Natural killer cell treated with Interleukin-12 subunit alpha and Interleukin-12 subunit beta and Interleukin-15 and Interleukin-18, amount 100 ng/mL, for 72 hours (primary cell): ENCODE results near the gene CCR3. TPM values are rescaled to one million over a fixed set of nuclear protein-coding genes. Genes with fewer than 3 reads are reported as not detected.

Source experiments
- ATAC-seq, 2 donors: fragments of 150-1000 bp; cut with Tn5 transposase in 1 of 2; sonication (Bioruptor Pico), chemical (Tn5 transposase) in 1 of 2; 2 replicates each; pipeline ENCODE4 v1.10.0; 2021
- DNase-seq: peaks from one replicate; pipeline ENCODE4 v3.0.0; 2022; ENCODE audit warnings: low spot score
- H3K27ac Mint-ChIP-seq, 2 donors: 1 replicate in 1 of 2; 2 replicates in 1 of 2; pipeline ENCODE4 v1.8.0; 2022; ENCODE audit warnings: mixed read lengths in 2 of 2, mild to moderate bottlenecking in 1 of 2, moderate library complexity in 1 of 2
- H3K27me3 Mint-ChIP-seq, 2 donors: 1 replicate in 1 of 2; 2 replicates in 1 of 2; pipeline ENCODE4 v1.8.0; 2022; ENCODE audit warnings: mixed read lengths in 2 of 2
- H3K36me3 Mint-ChIP-seq: one replicate; pipeline ENCODE4 v1.8.0; 2022; ENCODE audit warnings: mixed read lengths
- H3K4me1 Mint-ChIP-seq, 2 donors: 1 replicate in 1 of 2; 2 replicates in 1 of 2; pipeline ENCODE4 v1.8.0; 2022; ENCODE audit warnings: low read depth in 2 of 2, mixed read lengths in 2 of 2, mild to moderate bottlenecking in 1 of 2
- H3K4me3 Mint-ChIP-seq: one replicate; pipeline ENCODE4 v1.8.0; 2022; ENCODE audit warnings: mixed read lengths
- H3K9me3 Mint-ChIP-seq: 2 replicates; pipeline ENCODE4 v1.8.0; 2022; ENCODE audit warnings: mixed read lengths
- total RNA-seq, 2 donors: library from RNA; stranded (reverse); gene quantifications; one replicate each; pipeline ENCODE4 v1.2.3, GENCODE V29; 2022

The CCR3 gene
- total RNA-seq, 2 donors from 2014 or later: 0.55 to 4.3 TPM

DNA sequence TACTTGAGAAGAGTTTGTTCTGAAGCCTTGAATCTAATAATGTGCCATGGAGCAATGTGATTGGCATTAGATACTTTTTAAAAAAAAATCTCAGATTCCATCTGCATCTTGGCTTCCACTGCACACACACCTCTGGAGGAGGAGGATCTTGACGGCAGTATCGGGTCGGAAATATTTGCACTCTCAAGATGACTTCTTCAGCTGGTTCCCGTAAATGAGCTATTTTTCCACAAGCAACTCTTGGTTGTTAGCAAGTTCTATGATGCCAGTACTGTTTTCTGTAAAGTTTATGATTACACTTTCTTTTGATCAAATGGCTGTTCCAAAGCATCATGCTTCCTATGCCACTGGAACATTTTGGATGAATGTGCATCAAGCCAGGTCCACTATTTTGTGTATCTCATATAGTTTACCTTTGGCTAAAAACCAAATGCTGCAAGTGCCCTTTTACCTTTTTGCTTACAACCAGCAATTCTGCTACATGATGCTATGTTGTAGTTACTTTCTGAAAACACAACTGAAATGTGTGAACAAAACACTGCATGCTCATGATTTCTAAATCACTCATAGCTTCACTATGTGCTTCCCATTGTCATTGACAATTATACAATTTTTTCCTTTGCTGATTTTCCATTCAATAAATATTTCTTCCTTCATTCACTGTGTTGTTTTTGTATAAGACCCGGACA, 43.8 kb downstream of the CCR3 start:
- Mint-ChIP-seq H3K4me1 (peaks cover 58 to 84% of the 10 kb centered on the region in 2 donors), H3K27me3 (no peaks in the 10 kb centered on the region), H3K4me3 (peak overlapping the region; percentile 81), H3K9me3 (peaks cover 3% of the 10 kb centered on the region), H3K36me3 (no peaks in the 10 kb centered on the region), H3K27ac (peak overlapping the region; percentile 89 to 94)
- no peak for DNase-seq
- ATAC-seq: no peak

DNA sequence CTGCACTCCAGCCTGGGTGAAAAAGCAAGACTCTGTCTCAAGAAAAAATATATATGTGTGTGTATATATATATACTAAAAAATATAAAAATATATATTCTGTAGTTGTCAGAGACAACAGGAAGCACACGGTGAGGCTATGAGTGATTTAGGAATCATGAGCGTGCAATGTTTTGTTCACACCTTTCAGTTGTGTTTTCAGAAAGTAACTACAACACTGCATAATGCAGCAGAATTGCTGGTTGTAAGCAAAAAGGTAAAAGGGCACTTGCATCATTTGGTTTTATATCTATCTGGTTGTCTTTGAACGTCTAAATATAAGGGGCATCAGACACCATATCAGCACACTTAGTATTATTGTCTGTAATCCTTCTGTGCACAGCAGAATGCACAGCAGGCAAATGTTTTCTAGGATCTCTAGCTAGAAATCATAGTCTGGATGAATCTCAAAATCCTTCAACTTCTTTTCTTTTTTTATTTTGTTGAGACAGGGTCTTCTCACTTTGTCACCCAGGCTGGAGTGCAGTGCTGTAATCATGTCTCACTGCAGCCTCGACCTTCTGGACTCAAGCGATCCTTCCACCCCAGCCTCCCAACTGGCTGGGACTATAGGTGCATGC, 44.8 kb downstream of the CCR3 start:
- peaks cover 3% of the 10 kb centered on the region for H3K9me3 Mint-ChIP-seq
- ATAC-seq (peak; percentile 49 to 56), DNase-seq (no peak)
- peak overlapping the region; percentile 20 for H3K4me3 Mint-ChIP-seq
- H3K27ac Mint-ChIP-seq: peak overlapping the region; percentile 81 to 89
- H3K27me3 Mint-ChIP-seq: no peaks in the 10 kb centered on the region
- peaks cover 51 to 84% of the 10 kb centered on the region in 2 donors for H3K4me1 Mint-ChIP-seq
- H3K36me3 Mint-ChIP-seq: no peaks in the 10 kb centered on the region

DNA sequence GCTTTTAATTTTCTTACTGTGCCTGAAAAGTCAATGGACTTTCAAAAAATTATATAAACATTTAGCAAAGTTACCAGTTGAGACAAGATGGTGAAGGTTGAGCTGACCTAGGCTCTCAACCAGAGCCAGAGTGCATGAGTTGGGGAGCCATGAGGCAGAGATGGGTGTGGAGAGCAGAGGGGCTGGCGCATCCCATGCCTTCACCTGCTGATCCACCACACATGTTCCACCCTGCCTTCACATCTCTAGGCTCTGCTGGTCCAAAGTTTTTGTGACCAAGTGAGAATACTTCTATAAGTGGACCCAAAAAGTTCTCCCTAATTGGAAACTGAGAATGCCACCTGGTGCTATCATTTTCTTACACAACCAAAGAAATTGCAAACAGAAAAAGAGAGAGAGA, 47.3 kb downstream of the CCR3 start:
- ATAC-seq (no peak), DNase-seq (no peak)
- no peaks in the 10 kb centered on the region for H3K27me3 Mint-ChIP-seq
- no peaks in the 10 kb centered on the region for H3K9me3 Mint-ChIP-seq
- H3K36me3 Mint-ChIP-seq: no peaks in the 10 kb centered on the region
- H3K4me3 Mint-ChIP-seq: peak overlapping the region; percentile 2
- peak overlapping the region; percentile 60 to 81 for H3K27ac Mint-ChIP-seq
- peaks cover 40 to 79% of the 10 kb centered on the region in 2 donors for H3K4me1 Mint-ChIP-seq

DNA sequence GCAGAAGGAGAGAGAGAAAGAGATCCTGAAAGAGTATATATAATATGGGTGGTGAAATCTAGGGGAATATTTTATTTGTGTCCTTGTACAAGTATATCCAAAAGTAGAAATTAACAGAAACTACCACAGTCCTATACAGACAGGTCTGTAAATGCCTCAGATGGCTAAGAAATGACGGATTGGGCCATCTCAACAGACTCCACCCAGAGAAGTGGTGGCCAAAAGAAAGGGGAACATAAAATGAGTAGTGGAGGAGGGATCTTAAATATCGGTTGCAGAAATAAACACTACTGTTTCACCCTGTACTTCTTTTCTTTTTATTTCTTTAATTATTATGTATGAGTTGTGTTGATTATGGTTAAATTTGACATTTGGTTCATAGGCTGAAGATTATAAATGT, 47.7 kb downstream of the CCR3 start:
- Mint-ChIP-seq H3K4me1 (peaks cover 39 to 78% of the 10 kb centered on the region in 2 donors), H3K27me3 (no peaks in the 10 kb centered on the region), H3K4me3 (peak overlapping the region; percentile 2), H3K36me3 (no peaks in the 10 kb centered on the region), H3K9me3 (no peaks in the 10 kb centered on the region), H3K27ac (peak overlapping the region; percentile 60 to 81)
- ATAC-seq (no peak), DNase-seq (no peak)

DNA sequence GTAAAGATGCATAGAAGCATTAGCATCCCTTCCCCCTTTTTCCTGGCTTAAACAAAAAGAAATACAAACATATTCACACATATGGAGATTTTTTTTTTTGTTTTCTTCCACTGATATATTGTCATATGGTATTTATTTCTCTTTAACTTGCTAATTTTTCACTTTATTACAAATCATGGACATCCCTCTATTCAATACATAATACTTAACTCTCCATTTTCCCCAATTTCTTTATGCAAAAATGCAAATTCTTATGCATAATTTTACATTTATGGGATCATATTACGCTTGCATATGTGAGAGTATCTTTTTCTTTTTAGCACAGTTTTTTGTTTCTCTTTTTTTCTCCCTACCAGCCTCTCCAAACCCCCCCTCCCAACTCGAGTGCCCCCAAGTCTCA, 48.8 kb downstream of the CCR3 start:
- Mint-ChIP-seq H3K36me3 (no peaks in the 10 kb centered on the region), H3K27me3 (no peaks in the 10 kb centered on the region), H3K9me3 (no peaks in the 10 kb centered on the region), H3K4me3 (no peak overlapping the region), H3K4me1 (peaks cover 32 to 73% of the 10 kb centered on the region in 2 donors), H3K27ac (peak overlapping the region; percentile 33 to 56)
- DNase-seq (no peak), ATAC-seq (no peak)

DNA sequence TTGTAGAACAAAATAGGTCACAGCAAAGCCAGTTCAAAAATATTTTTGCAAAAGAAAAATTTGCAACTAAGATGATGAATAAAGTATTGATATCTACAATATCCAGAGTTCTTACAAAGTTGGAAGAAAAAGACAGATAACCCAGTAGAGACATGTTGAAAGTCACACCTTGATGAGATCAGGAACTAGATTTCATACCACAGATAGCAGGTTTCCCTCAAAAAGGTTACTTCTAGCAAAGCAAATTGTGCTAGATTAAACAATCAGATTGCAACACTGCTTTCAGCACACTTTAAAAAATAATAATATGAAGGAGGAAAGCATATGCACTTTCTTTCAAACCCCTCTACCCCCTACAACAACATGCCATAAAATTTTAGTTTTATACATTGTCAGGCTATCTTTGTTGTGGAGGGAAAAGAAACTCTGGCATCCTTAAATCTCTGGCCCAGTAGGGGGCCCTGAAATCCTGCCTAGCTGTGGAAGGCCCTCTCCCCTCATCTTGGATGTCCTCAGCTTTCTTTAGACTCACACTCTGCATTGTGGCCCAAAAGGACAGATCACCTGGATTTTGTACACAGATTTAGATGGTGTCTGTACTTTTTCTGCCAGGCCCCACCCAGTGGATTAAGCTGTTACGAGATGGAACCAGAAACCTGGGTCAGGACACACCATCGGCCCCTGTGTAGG, 50.9 kb downstream of the CCR3 start:
- Mint-ChIP-seq H3K4me3 (peak overlapping the region; percentile 76), H3K9me3 (peaks cover 3% of the 10 kb centered on the region), H3K27ac (peak overlapping the region; percentile 86 to 88), H3K36me3 (no peaks in the 10 kb centered on the region), H3K4me1 (peaks cover 39 to 75% of the 10 kb centered on the region in 2 donors), H3K27me3 (peaks cover 0 to 3% of the 10 kb centered on the region in 2 donors)
- DNase-seq (no peak), ATAC-seq (no peak)

DNA sequence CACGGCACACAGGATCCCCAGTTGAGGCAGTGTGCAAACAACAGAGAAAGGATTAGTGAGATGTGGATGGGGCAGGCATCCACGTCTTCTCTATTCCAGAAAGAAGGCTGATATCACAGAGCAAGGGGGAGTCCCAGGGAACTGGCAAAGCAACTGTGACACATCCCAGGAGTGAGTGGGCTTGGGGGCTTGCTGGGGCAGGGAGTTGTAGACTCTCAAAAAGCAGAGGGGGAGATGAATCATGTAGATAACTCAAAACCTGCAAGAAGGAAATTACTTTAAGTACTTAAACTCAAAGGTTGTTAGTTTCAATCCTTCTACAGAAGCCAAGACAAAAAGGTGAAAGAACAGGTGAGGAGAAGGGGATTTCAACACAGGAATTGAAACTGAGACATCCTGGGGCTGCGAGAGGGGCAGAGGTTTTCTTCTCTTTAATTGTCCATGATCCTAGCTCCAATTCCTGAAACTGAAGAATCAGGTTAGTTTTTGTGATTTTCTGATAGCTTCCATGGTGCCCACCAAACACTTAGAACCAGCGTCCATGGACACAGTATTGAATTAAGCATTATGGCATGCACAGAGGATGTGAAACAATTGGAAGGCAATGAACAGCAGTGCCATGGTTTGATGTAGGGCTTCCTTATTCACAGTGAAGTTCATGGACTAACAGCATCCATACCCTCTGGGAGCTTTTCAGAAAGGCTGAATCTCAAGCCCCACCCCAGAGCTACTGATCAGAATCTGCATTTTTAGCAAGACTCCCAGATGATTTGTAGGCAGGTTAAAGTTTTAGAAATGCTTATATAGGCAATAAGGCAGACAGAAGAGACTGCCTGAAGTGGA, 52.0 kb downstream of the CCR3 start:
- H3K27me3 Mint-ChIP-seq: peaks cover 0 to 3% of the 10 kb centered on the region in 2 donors
- H3K27ac Mint-ChIP-seq: peak overlapping the region; percentile 86 to 88
- H3K4me1 Mint-ChIP-seq: peaks cover 49 to 79% of the 10 kb centered on the region in 2 donors
- no peak for DNase-seq
- peak; percentile 81 to 92 for ATAC-seq
- H3K36me3 Mint-ChIP-seq: no peaks in the 10 kb centered on the region
- H3K4me3 Mint-ChIP-seq: peak overlapping the region; percentile 76
- peaks cover 3% of the 10 kb centered on the region for H3K9me3 Mint-ChIP-seq

DNA sequence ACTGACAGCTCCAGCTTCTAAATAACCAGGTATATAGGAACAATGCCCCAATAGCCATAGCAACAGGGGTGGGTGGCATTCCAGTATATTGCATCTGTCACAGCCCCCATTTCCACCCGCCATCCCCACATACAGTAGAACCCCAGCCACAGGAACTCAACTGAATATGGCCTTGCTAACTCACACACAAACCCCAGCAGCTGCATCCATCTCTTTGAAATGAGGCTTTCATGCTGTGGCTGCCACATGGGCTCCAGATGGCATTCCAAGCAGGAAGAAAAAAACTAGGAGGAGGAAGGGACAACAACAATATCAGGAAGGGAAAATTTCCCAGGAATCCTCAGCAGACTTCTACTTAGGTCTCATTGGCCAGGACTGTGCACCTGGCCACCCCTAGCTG, 54.6 kb downstream of the CCR3 start:
- Mint-ChIP-seq H3K4me1 (peaks cover 70 to 86% of the 10 kb centered on the region in 2 donors), H3K36me3 (no peaks in the 10 kb centered on the region), H3K4me3 (peak overlapping the region; percentile 39), H3K27ac (peak overlapping the region; percentile 58 to 91), H3K9me3 (peaks cover 3% of the 10 kb centered on the region), H3K27me3 (peaks cover 0 to 3% of the 10 kb centered on the region in 2 donors)
- ATAC-seq: no peak
- no peak for DNase-seq

DNA sequence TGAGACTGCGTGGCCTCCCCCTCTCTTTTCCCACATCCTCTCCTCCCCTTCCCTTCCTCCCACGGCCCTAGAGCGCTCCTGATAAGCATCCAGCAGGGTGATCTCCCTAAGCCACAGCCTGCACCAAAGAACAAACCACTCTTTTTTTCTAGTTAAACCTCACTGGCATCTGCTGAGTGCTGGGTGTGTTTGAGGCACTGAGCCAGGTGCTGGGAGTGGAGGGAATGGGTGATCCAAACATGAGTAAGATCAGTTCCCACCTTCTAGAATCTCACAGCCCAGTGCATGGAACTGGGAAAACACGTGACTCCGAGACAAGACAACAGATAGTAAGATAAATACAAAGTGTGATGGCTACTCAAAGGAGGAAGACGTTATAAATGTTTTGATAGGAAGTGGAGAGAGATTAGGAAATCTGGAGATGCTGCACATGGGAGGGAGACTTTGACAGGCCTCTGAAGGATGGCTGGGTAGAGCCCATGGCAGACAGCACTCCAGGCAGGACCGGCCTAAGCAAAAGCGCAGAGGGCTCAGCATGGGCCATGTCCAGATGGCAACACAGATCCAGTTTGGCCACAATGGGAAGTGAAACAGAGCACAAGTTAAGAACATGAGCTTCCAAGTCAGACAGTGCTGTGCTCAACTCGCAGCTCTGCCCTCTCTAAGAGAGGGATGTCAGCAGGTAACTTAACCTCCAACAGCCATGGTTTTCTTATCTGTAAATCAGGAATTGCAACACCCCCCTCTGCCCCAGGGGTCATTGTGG, 55.6 kb downstream of the CCR3 start:
- DNase-seq (no peak), ATAC-seq (no peak)
- Mint-ChIP-seq H3K27me3 (peaks cover 0 to 3% of the 10 kb centered on the region in 2 donors), H3K4me3 (peak overlapping the region; percentile 73), H3K27ac (peak overlapping the region; percentile 91 to 93), H3K36me3 (no peaks in the 10 kb centered on the region), H3K9me3 (peaks cover 3% of the 10 kb centered on the region), H3K4me1 (peaks cover 74 to 90% of the 10 kb centered on the region in 2 donors)

DNA sequence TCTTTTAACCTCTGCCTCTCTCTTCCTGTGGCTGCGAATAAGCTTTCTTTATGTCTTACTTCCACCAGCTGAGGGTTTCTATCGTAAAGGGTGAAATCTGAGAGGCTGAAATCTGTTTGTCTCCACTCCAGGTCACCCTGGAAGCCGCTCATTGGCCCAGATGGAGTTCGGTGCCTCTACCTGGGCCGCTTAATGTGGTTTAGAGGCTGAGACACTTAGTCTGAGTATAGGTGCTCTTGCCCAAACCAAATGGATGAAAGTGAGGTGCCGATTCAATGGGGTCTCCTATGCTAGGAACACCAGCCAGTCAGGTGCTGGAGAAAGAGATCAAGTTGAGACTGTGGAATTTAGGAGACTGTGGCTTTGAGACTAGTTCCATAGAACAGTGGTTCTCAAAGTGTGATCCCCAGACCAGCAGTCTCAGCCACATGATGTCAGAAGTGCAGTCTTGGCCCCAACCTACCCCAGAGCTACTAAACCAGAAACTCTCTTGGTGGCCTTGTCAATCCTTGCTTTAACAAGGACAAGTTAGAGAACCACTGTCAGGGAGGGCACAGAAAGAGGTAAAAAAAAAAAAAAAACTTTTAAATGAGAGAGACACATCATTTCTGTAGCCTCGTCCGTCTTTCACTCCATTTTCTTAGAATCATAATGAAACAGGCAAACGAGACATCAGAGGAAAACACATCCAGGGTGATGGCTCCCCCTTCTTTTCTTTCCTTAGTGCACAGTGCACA, 56.8 kb downstream of the CCR3 start:
- Mint-ChIP-seq H3K27me3 (peaks cover 0 to 3% of the 10 kb centered on the region in 2 donors), H3K9me3 (peaks cover 3% of the 10 kb centered on the region), H3K4me1 (peaks cover 67 to 78% of the 10 kb centered on the region in 2 donors), H3K36me3 (no peaks in the 10 kb centered on the region), H3K27ac (peak overlapping the region; percentile 91 to 93), H3K4me3 (peak overlapping the region; percentile 73)
- DNase-seq (no peak), ATAC-seq (peak; percentile 90 to 92)

DNA sequence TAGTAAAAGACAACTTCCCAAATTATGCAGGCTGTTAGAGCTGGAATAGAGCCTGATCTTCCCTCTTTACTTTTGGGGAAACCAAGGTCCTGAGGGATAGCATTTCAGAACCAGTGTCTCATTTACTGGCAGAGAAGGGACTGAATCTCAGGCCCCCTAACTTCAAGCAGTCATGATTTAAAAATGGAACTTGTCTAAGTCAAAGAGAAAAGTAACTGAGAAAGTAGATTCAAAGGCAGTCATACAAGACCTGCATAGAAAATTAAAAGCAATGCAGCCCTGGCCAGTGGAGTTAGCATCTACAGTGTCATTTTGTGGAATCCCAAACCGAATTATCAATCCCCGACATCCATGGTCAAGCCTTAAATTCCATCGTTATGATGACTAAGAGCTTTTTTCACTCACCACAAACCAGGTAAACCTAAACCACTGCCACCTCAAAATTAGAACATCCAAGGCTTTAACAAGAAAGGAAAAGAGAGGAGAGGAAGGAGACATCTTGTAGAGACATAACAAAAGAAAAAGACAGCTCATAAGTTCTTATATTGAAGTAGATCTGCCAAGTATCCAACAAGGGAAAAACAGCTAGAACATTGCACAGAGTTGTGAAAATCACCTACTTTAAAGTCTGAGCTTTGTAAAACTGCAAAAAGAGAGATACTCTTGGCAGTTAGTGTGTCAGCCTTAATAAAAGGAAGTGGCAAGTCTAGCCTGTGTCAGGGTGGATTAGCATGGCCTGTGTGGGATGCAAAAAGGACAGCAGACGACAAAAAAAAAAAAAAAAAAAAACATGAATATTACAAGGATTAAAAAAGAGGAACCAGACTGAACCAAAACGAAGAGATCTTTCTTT, 57.6 kb downstream of the CCR3 start:
- peak; percentile 59 to 63 for ATAC-seq
- Mint-ChIP-seq H3K36me3 (no peaks in the 10 kb centered on the region), H3K4me1 (peaks cover 64 to 75% of the 10 kb centered on the region in 2 donors), H3K27me3 (peaks cover 0 to 3% of the 10 kb centered on the region in 2 donors), H3K4me3 (peak overlapping the region; percentile 73), H3K9me3 (peaks cover 3% of the 10 kb centered on the region), H3K27ac (peak overlapping the region; percentile 91 to 93)
- no peak for DNase-seq

DNA sequence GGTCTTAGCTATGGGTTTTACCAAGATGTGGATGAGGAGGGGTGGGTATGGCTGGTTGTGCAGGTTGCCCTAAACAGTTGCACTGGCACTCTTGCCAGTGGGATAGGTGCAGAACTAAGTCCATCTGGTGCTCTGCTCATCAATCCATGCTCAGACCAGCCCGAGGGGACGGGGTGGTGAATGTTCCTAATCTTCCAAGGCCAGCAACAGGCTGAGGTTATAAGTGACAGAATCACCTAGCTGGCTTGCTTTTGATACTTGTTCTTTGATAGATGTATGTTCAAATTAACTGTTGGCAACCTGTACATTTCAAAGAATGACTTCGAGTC, 58.2 kb downstream of the CCR3 start:
- DNase-seq: no peak
- H3K4me1 Mint-ChIP-seq: peaks cover 65 to 76% of the 10 kb centered on the region in 2 donors
- peaks cover 0 to 3% of the 10 kb centered on the region in 2 donors for H3K27me3 Mint-ChIP-seq
- peaks cover 3% of the 10 kb centered on the region for H3K9me3 Mint-ChIP-seq
- peak overlapping the region; percentile 73 for H3K4me3 Mint-ChIP-seq
- H3K36me3 Mint-ChIP-seq: no peaks in the 10 kb centered on the region
- peak overlapping the region; percentile 91 to 93 for H3K27ac Mint-ChIP-seq
- ATAC-seq: no peak
